HG03039 (cell line): ENCODE measurements around the gene TRAPPC14.
"Not testable (repeated sequence)": the region's sequence is repeated elsewhere in the genome, so short reads cannot be mapped to it uniquely, and the experiment has no call there.

ENCODE experiments used
- ATAC-seq: cut with Tn5 transposase; IDR thresholded peaks from one replicate; pipeline ENCODE4 v1.9.1; 2021; ENCODE audit warnings: mild to moderate bottlenecking, moderate library complexity; ENCODE audit not compliant: unreplicated experiment

The TRAPPC14 gene

GRCh38 chr7:100158229-100159098 lies at the start of gene TRAPPC14:
TRAPPC14 (minus strand) TSS chr7:100158723; CDS start chr7:100158499, 224 bp downstream.
- ATAC-seq, result peak; percentile 78

DNA sequence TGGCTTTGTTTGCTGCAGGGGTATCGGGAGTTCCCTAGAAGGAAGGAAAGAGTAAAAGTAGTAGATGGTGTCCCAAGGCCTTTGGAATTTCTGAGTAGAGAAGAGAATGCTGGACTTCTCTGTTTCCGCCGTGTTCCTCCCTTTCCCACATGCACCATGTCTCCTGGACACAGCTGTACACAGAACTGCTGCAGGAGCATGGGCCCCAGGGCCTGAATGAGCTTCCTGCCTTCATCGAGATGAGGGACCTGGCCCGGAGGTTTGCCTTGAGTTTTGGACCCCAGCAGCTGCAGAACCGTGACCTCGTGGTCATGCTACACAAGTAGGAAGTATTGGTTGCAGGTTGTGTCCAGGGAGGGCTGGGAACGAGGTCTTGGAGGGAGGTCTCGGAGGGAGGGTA lies 45.9 kb upstream of the TRAPPC14 start:
- ATAC-seq, result no peak

DNA sequence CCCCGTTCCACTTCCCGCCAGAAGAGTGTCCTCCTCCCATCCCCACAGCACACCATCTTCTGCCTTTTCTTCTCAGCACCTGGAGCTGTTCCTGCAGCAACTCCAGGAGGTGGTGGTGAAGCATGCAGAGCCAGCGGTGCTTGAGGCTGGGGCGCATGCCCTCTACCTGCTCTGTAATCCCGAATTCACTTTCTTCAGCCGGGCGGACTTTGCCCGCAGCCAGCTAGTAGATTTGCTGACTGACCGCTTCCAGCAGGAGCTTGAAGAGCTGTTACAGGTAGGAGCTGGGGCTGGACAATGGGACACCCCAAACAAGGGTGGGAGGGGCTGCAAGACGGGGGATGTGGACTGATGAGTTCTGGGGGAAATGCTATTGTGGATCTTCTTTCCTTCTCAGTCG lies 42.2 kb upstream of the TRAPPC14 start:
- no peak for ATAC-seq

DNA sequence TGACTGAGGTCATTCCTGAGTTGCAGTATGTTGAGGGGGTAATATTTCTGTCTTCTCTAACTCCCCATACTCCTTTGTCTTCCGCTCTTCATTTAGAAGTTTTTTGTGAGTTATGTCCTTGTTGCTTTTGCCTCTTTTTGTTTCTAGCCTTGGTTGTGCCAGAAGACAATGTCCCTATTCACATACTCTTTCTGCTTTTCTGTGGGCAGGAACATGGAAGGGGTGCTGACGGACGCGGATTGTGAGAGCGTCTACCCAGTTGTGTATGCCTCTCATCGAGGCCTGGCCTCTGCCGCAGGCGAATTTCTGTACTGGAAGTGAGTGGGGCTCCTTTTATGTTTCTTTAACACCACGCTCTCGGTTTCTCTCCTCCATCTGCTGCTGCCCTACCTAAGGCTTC lies 39.7 kb upstream of the TRAPPC14 start:
- ATAC-seq, result no peak

- not testable (repeated sequence) for ATAC-seq
Observed at GRCh38 chr7:100195901-100196322, 37.4 kb upstream of the TRAPPC14 start.

DNA sequence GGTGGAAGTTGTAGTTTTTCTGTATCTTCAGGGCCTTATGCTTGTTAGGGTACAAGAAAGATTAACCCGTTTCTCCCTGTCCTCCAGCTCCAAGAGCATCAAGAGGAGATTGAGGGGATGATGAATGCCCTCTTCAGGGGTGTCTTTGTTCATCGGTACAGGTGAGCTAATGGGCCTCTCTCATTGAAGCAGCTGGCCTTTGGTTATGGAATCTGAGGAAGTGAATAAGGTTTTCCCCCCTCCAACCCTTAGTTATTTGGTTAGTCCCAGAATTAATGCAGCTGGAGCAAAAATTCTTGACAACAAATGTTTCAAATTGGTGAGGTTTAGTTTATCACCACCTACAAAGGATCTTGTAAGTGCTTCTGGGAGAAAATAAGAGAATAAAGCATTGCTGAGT lies 36.7 kb upstream of the TRAPPC14 start:
- ATAC-seq, result no peak

GRCh38 chr7:100192969-100193368 lies 34.4 kb upstream of the TRAPPC14 start:
- no peak for ATAC-seq

- ATAC-seq, result not testable (repeated sequence)
Observed at GRCh38 chr7:100192281-100192862, 33.8 kb upstream of the TRAPPC14 start.

GRCh38 chr7:100191775-100192174 lies 33.3 kb upstream of the TRAPPC14 start:
- ATAC-seq, result no peak

DNA sequence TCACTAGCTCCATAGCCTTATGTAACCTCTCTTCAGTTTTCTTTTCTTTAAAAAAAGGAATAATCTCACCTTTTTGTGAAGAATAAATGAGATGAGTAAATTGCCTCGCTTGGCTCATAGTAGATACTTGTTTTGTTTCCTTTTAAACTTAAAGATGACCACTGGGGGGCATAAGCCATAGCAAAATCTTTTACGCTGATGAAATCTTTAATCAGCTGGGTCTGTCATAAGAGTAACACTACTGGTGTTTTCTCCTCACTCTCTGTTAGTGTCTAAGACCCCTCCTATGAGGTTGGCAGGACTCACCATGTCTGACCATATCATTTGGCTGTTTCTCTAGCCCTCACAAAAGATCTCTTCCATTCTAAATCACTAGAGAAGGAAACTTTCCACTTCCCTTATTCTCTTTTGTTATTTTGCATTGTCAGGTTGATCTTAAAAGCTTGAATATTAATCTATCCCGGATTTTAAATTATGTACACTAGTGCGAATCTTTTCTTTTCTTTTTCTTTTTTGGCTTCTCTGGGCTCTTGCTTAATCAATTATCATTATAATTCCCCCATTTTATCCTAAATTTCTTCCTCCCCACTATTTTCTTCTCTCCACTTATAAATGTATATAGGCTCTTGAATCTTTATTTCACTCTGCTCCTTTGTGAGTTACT lies 31.7 kb upstream of the TRAPPC14 start:
- ATAC-seq, result no peak

DNA sequence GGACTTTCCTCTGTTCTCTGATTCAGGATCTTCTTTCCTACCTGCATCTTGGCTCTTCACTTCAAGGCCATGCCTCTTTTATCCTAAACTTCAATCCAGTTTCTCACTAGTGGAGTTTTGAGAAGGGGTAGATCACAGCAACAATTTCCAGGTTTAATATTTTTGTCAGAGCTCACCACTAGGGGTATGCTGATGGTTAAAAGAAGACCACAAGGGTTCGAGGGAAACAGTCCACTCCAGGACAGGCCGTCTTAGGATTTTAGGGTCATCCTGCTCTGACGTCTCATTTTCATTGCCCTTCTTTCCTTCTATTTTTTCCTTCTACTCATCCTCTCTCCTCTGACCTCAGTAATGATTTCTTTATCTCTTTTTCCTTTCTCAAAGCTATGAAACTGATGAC lies 30.5 kb upstream of the TRAPPC14 start:
- no peak for ATAC-seq

DNA sequence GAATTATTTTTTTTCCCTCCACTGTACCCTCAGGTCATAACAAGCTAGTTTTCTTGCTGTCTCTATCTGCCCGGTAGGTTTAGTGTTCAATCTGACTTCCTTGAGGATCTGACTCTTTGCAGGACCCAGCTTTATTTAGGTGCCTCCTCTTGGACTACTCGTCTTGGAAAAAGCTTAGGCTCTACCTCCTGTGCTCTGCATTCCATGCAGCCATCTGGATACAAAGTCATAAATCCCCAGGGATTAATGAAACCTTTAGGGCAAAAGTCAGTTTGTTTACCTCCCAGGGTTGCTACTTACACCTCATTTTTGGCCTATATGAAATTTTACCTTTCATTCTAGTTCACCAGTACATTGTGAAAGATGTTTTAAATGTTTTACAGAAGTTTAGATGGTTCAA lies 27.2 kb upstream of the TRAPPC14 start:
- no peak for ATAC-seq

DNA sequence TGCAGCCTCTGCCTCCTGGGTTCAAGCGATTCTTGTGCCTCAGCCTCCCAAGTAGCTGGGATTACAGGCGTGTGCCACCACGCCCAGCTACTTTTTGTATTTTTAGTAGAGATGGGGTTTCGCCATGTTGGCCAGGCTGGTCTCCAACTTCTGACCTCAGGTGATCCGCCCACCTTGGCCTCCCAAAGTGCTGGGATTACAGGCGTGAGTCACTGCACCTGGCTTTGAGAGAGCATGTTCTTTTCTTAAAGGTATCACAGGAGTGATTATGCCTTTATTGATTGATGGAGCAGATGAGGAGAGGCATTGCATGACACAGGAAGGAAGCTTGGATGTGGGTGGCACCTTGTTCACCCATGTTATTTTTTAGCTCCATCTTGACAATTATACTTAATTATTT lies 24.6 kb upstream of the TRAPPC14 start:
- ATAC-seq, result not testable (repeated sequence)

GRCh38 chr7:100182616-100183015 lies 24.1 kb upstream of the TRAPPC14 start:
- ATAC-seq, result not testable (repeated sequence)

GRCh38 chr7:100180084-100180483 lies 21.6 kb upstream of the TRAPPC14 start:
- ATAC-seq, result not testable (repeated sequence)

DNA sequence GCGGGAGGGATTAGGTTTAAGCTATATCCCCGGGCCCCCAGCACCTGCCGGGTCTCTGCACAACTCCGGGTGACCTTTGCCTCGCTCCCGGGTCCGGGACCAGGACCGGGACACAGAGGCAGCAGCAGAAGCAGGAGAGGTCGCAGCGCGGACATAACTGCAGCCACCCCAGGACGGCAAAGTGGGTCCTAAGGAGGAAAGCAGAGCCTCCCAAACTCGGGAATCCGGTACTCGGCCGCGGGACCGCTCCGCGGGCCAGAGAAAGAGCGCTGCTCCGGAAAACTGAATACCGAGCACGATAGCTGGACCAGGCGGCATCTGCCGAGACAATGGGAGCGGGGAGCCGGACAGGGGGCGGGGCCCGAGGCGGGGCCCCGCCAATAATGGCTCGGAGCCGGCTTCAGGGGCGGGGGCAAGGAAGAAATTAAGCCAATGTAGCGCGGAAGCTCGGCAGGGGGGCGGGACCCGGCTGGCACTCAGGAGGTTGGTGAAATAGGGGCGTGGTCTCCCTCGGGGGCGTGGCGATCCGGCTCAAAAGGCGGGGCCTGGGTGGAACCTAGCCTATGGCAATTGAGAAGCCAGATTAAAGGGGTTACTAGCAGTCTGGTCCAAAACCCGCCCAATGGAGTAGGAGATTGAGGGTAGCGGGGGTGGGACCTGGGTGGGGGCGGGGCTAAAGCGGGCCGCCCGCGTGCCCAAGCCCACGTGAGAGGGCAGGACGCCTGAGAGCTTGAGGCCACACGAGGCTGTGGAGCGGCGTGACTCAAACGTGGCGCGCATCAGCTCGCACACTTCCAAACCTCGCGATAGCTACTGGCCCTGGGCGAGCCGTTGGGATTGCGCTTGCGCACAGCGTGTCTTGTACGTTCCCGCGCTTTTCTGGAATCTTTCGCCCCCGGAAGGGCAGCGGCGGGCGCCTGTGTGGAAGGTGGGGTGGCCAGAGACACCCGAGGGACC lies 18.8 kb upstream of the TRAPPC14 start, which contains the start of the genes GPC2 and STAG3:
Gene GPC2, minus strand, starts transcription at position 337 of the 957 bp plus-strand sequence. Its CDS starts 182 bp downstream, at position 155.
Gene STAG3, plus strand, starts transcription at position 874 of the 957 bp plus-strand sequence. CDS start 2,639 bp downstream, outside the sequence.
- ATAC-seq, result peak; percentile 79

DNA sequence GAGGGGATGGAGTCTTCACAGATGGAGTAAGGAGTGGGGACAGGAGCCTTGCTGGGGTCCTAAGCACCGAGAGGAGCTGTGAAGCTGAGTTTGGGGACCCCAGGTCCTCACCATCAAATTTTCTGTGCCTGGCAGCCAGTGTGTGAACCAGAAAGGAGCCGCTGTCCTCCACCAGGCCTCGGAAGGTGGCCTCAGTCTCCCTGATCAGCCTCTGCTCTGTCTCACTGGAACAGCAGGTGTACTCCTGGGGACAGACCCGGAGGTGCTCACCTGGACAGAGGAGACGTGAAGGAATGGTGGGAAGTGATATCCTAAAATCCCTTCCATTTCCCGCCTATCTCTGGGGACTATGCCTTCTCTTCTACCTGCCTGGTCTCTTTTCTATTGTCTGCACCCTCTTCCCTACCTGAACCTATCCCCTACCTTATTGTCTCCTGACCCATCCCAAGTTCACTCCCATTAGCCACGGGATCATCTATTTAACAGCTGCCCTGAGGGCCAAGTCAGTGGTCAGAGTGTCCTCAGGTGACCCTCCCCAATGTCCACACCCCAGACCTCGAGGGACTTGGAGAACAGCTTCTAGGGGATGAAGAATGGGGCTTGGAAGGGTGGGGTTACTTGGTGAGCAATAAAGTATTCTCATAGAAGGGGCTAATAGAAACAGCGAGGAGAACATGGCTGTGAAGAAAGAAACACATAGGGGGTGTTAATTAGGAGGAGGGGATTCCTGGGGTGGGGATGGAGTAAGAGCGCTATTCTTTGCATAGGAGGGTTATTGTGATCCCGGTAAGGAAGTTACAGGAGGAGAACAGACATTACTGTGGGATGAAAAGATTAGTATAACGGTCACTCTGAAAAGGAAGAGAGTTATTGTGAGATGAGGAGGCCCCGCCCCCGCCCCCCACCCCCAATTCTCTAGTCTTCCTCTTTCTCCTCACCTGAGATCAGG lies 17.8 kb upstream of the TRAPPC14 start:
- no peak for ATAC-seq

- no peak for ATAC-seq
Observed at GRCh38 chr7:100175296-100175935, 16.9 kb upstream of the TRAPPC14 start.

GRCh38 chr7:100174582-100174981 lies 16.1 kb upstream of the TRAPPC14 start:
- no peak for ATAC-seq
